ENCODE measurements around the gene TRPM4. TPM values are rescaled to one million over a fixed set of nuclear protein-coding genes. Genes with fewer than 3 reads are reported as not detected.

Gene TRPM4
- total RNA-seq (2022; extraction: Qiagen RNA extraction; ENCODE audit: low read depth): 6.9 to 10.2 TPM (median 8.4 TPM) in 5 replicates

GRCh38 chr19:49157445-49158224, at the start of gene TRPM4:
TSS of gene TRPM4 (plus strand) at chr19:49157792. CDS start at chr19:49157867, 75 bp downstream.

DNA sequence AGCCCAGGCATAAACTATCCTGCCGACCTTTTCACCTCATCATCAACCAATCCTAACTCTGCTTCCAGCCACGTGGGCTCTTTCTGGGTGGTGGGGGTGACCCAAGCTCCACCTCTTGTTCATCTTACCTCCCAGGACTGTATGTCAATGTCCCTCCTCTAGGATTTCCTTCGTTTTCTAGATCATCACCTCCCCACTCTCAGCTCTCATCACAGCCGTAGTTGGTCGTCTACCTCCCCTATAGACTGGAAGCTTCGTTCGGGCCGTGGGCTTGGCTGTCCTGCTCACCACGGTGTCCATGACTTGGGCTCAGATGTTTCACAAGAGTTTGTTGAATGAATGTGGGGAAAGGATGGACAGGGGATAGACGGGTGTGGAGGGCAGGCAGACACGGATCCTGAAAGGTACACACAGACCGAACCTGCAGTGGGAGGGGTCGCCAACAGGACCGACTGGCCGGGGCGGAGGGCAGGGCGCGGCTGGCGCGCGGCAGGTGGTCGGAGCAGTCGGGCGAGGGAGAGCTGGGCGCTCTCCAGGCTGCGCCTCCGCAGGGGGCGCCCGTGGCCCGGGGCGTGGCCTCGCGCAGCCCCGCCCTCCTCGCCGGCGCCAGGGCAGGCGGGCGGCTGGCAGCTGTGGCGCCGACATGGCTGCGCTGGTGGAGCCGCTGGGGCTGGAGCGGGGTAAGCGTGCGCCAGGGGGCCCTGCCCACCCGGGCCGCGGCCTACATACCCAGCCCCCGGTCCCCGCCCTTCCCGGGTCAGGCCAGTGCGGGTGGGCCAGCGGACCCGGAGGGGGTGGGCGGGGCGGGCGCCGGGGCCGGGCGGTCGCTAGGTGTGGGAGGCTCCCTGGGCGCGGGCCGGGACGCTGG, 43.6 kb upstream of the TRPM4 start, which contains the start of gene LIN7B:
Gene LIN7B, plus strand, starts transcription at position 609 of the 868 bp plus-strand sequence. Its CDS starts 35 bp downstream, at position 644.

GRCh38 chr19:49118565-49119410, 38.8 kb upstream of the TRPM4 start, which contains the start of gene C19orf73:
TSS of gene C19orf73 (minus strand) at chr19:49119143. CDS start at chr19:49119022, 121 bp downstream.

GRCh38 chr19:49119411-49120324, 37.9 kb upstream of the TRPM4 start, which contains the start of gene PPFIA3:
TSS of gene PPFIA3 (plus strand) at chr19:49119544. CDS start at chr19:49127874, 8,330 bp downstream.

GRCh38 chr19:49155005-49155819, 2.4 kb upstream of the TRPM4 start, which contains the start of gene HRC:
TSS of gene HRC (minus strand) at chr19:49155396. CDS start at chr19:49155237, 159 bp downstream.

Other genes with a start within 250 kb of the TRPM4 start
- 1.2 to 2.7 TPM (median 1.7 TPM) in 5 replicates for gene DHDH, start 224.1 kb upstream of the TRPM4 start, total RNA-seq (2022; extraction: Qiagen RNA extraction; ENCODE audit: low read depth)
- gene BAX, start 202.9 kb upstream of the TRPM4 start, total RNA-seq (2022; extraction: Qiagen RNA extraction; ENCODE audit: low read depth): 267 to 409 TPM (median 344 TPM) in 5 replicates
- gene FTL, start 192.5 kb upstream of the TRPM4 start, total RNA-seq (2022; extraction: Qiagen RNA extraction; ENCODE audit: low read depth): 16,193 to 24,145 TPM (median 18,864 TPM) in 5 replicates
- 16.8 to 21.1 TPM (median 19.5 TPM) in 5 replicates for gene GYS1, start 164.5 kb upstream of the TRPM4 start, total RNA-seq (2022; extraction: Qiagen RNA extraction; ENCODE audit: low read depth)
- 214 to 245 TPM (median 232 TPM) in 5 replicates for gene RUVBL2, start 163.9 kb upstream of the TRPM4 start, total RNA-seq (2022; extraction: Qiagen RNA extraction; ENCODE audit: low read depth)
- gene LHB, start 140.7 kb upstream of the TRPM4 start, total RNA-seq (2022; extraction: Qiagen RNA extraction; ENCODE audit: low read depth): not detected in 5 replicates
- gene CGB3, start 133.5 kb upstream of the TRPM4 start, total RNA-seq (2022; extraction: Qiagen RNA extraction; ENCODE audit: low read depth): 0.38 TPM in 1 of 5 replicates, not detected in the others
- 0.26 to 0.34 TPM (median 0.26 TPM) in 3 of 5 replicates, not detected in the others for gene CGB2, start 125.9 kb upstream of the TRPM4 start, total RNA-seq (2022; extraction: Qiagen RNA extraction; ENCODE audit: low read depth)
- 0.21 TPM in 1 of 5 replicates, not detected in the others for gene CGB1, start 120.9 kb upstream of the TRPM4 start, total RNA-seq (2022; extraction: Qiagen RNA extraction; ENCODE audit: low read depth)
- 0.59 to 2.7 TPM (median 1.2 TPM) in 5 replicates for gene CGB5, start 113.9 kb upstream of the TRPM4 start, total RNA-seq (2022; extraction: Qiagen RNA extraction; ENCODE audit: low read depth)
- 1.9 to 3.4 TPM (median 2.0 TPM) in 5 replicates for gene CGB8, start 108.7 kb upstream of the TRPM4 start, total RNA-seq (2022; extraction: Qiagen RNA extraction; ENCODE audit: low read depth)
- 0.21 to 0.97 TPM (median 0.55 TPM) in 4 of 5 replicates, not detected in the other for gene CGB7, start 100.0 kb upstream of the TRPM4 start, total RNA-seq (2022; extraction: Qiagen RNA extraction; ENCODE audit: low read depth)
- gene NTF4, start 93.0 kb upstream of the TRPM4 start, total RNA-seq (2022; extraction: Qiagen RNA extraction; ENCODE audit: low read depth): 0.42 to 0.61 TPM (median 0.54 TPM) in 5 replicates
- gene KCNA7, start 85.1 kb upstream of the TRPM4 start, total RNA-seq (2022; extraction: Qiagen RNA extraction; ENCODE audit: low read depth): not detected in 5 replicates
- 302 to 324 TPM (median 319 TPM) in 5 replicates for gene SNRNP70, start 72.3 kb upstream of the TRPM4 start, total RNA-seq (2022; extraction: Qiagen RNA extraction; ENCODE audit: low read depth)
- gene LIN7B, start 43.4 kb upstream of the TRPM4 start, total RNA-seq (2022; extraction: Qiagen RNA extraction; ENCODE audit: low read depth): 5.7 to 7.1 TPM (median 6.7 TPM) in 5 replicates
- gene C19orf73, start 38.6 kb upstream of the TRPM4 start, total RNA-seq (2022; extraction: Qiagen RNA extraction; ENCODE audit: low read depth): 1.5 to 2.5 TPM (median 1.6 TPM) in 5 replicates
- 4.5 to 8.8 TPM (median 8.1 TPM) in 5 replicates for gene PPFIA3, start 38.2 kb upstream of the TRPM4 start, total RNA-seq (2022; extraction: Qiagen RNA extraction; ENCODE audit: low read depth)
- gene HRC, start 2.4 kb upstream of the TRPM4 start, total RNA-seq (2022; extraction: Qiagen RNA extraction; ENCODE audit: low read depth): 0.06 TPM in 2 of 5 replicates, not detected in the others
- gene SLC6A16, start 167.4 kb downstream of the TRPM4 start, total RNA-seq (2022; extraction: Qiagen RNA extraction; ENCODE audit: low read depth): 0.62 to 1.6 TPM (median 0.81 TPM) in 5 replicates
- not detected in 5 replicates for gene CD37, start 177.6 kb downstream of the TRPM4 start, total RNA-seq (2022; extraction: Qiagen RNA extraction; ENCODE audit: low read depth)
- gene TEAD2, start 204.6 kb downstream of the TRPM4 start, total RNA-seq (2022; extraction: Qiagen RNA extraction; ENCODE audit: low read depth): 12.6 to 19.1 TPM (median 17.7 TPM) in 5 replicates
- 0.70 to 1.1 TPM (median 0.89 TPM) in 5 replicates for gene DKKL1, start 206.1 kb downstream of the TRPM4 start, total RNA-seq (2022; extraction: Qiagen RNA extraction; ENCODE audit: low read depth)
- 0.33 TPM in 1 of 5 replicates, not detected in the others for gene KASH5, start 230.5 kb downstream of the TRPM4 start, total RNA-seq (2022; extraction: Qiagen RNA extraction; ENCODE audit: low read depth)

All from A549 treated with GW870086 at 1 μM for 4 hours (cell line).